Breast epithelium (tissue), 4 donors: ENCODE results near the gene GHR. TPM values are rescaled to one million over a fixed set of nuclear protein-coding genes. Genes with fewer than 3 reads are reported as not detected.
"Not testable (repeated sequence)": the region's sequence is repeated elsewhere in the genome, so short reads cannot be mapped to it uniquely, and the experiment has no call there.

Experiments used
- DNase-seq, 2 donors: peaks; one replicate each; pipeline ENCODE4 v3.0.0-alpha.2; 2019; ENCODE audit warnings: low spot score in 2 of 2
- H3K27ac ChIP-seq, 2 donors: fragments of 200-600 bp; sonication (generic) in 1 of 2; one replicate each; pipeline ENCODE4 v1.5.1; 2016 to 2019; ENCODE audit warnings: mild to moderate bottlenecking in 1 of 2
- H3K27me3 ChIP-seq, 2 donors: fragments of 200-600 bp; sonication (generic) in 1 of 2; one replicate each; pipeline versions ENCODE4 v1.5.1 to v1.6.0; 2017 to 2019; ENCODE audit warnings: control low read depth in 1 of 2, mild to moderate bottlenecking in 1 of 2
- H3K36me3 ChIP-seq: fragments of 200-600 bp; one replicate; pipeline ENCODE4 v1.5.1; 2019
- H3K4me1 ChIP-seq, 2 donors: fragments of 200-600 bp; sonication (generic); one replicate each; pipeline ENCODE4 v1.5.1; 2016 to 2019; ENCODE audit warnings: control low read depth in 1 of 2
- H3K4me3 ChIP-seq, 3 donors: fragments of 200-600 bp; sonication (generic); 1 replicate in 2 of 3; 2 replicates in 1 of 3; pipeline ENCODE4 v1.5.1; 2016 to 2019; ENCODE audit warnings: mild to moderate bottlenecking in 3 of 3, moderate library complexity in 2 of 3
- H3K9me3 ChIP-seq, 2 donors: fragments of 200-600 bp; sonication (generic) in 1 of 2; one replicate each; pipeline ENCODE4 v1.5.1; 2016 to 2019; ENCODE audit warnings: control low read depth in 1 of 2
- POLR2A ChIP-seq: fragments of 450-650 bp; IDR thresholded peaks from one replicate; pipeline ENCODE4 v1.6.1; 2016; ENCODE audit warnings: antibody characterized with exemption, mild to moderate bottlenecking, moderate library complexity
- POLR2AphosphoS5 ChIP-seq, 3 donors: sonication (generic); formaldehyde crosslinking; IDR thresholded peaks; one replicate each; pipeline ENCODE4 v1.6.1; 2017; ENCODE audit warnings: antibody characterized with exemption in 3 of 3
- intact Hi-C: fragments of 100-400 bp; cut with DNase I; formaldehyde crosslinking; loops from one replicate; pipeline ENCODE4 v1.15.1; 2023; ENCODE audit warnings: low total_unique reads
- total RNA-seq, 3 donors: library from RNA; depleted of rRNA; stranded (reverse); fragments of >200 nt; gene quantifications; one replicate each; pipeline ENCODE4 v1.1.0, GENCODE V29; 2016
- TF ChIP-seq, protein P1 (sequence below), 3 donors: fragments of 450-650 bp; IDR thresholded peaks; one replicate each; pipeline ENCODE4 v1.5.1; 2016 to 2017; ENCODE audit warnings: antibody characterized with exemption in 3 of 3, mild to moderate bottlenecking in 3 of 3, moderate library complexity in 3 of 3

The GHR gene
- total RNA-seq, 3 donors from 2014 or later: 25.6 to 234 (median 26.5) TPM

DNA sequence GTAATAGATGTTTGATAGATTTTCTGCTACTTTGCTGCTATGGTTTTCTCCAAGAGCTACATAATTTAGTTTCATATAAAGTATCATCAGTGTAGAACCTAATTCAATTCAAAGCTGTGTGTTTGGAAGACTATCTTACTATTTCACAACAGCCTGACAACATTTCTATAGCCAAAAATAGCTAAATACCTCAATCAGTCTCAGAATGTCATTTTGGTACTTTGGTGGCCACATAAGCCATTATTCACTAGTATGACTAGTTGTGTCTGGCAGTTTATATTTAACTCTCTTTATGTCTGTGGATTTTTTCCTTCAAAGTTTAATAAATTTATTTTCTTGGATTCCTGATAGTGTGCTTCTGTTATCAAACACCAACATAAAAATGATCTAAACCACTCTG lies 298.2 kb downstream of the GHR start:
- intact Hi-C loops: no loop called here
- no peak overlapping the region for H3K27ac ChIP-seq
- no peaks in the 10 kb centered on the region for H3K4me1 ChIP-seq
- H3K9me3 ChIP-seq: no peaks in the 10 kb centered on the region
- no peak for TF ChIP-seq POLR2AphosphoS5 (IDR thresholded peaks at IDR 0.05)
- TF ChIP-seq, protein P1, sequence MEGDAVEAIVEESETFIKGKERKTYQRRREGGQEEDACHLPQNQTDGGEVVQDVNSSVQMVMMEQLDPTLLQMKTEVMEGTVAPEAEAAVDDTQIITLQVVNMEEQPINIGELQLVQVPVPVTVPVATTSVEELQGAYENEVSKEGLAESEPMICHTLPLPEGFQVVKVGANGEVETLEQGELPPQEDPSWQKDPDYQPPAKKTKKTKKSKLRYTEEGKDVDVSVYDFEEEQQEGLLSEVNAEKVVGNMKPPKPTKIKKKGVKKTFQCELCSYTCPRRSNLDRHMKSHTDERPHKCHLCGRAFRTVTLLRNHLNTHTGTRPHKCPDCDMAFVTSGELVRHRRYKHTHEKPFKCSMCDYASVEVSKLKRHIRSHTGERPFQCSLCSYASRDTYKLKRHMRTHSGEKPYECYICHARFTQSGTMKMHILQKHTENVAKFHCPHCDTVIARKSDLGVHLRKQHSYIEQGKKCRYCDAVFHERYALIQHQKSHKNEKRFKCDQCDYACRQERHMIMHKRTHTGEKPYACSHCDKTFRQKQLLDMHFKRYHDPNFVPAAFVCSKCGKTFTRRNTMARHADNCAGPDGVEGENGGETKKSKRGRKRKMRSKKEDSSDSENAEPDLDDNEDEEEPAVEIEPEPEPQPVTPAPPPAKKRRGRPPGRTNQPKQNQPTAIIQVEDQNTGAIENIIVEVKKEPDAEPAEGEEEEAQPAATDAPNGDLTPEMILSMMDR (IDR thresholded peaks at IDR 0.05): no peak
- no peak for TF ChIP-seq POLR2A
- no peak for DNase-seq
- H3K27me3 ChIP-seq: no peaks in the 10 kb centered on the region
- H3K36me3 ChIP-seq: no peaks in the 10 kb centered on the region
- H3K4me3 ChIP-seq: no peak overlapping the region

DNA sequence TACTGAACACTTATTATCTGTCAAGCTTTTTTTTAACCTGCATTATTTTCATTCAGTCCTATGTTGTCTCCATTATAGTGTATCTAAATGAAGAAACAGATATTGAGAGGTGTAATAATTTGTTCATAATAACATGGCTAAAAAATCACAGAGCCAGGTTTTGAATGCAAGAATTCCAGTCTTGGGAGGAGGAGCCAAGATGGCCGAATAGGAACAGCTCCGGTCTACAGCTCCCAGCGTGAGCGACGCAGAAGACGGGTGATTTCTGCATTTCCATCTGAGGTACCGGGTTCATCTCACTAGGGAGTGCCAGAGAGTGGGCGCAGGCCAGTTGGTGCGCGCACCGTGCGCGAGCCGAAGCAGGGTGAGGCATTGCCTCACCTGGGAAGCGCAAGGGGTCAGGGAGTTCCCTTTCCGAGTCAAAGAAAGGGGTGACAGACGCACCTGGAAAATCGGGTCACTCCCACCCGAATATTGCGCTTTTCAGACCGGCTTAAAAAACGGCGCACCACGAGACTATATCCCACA lies 311.4 kb downstream of the GHR start:
- H3K27ac ChIP-seq, H3K4me1 ChIP-seq, H3K36me3 ChIP-seq, intact Hi-C loops, H3K4me3 ChIP-seq, H3K9me3 ChIP-seq, DNase-seq, H3K27me3 ChIP-seq: not testable (repeated sequence)

DNA sequence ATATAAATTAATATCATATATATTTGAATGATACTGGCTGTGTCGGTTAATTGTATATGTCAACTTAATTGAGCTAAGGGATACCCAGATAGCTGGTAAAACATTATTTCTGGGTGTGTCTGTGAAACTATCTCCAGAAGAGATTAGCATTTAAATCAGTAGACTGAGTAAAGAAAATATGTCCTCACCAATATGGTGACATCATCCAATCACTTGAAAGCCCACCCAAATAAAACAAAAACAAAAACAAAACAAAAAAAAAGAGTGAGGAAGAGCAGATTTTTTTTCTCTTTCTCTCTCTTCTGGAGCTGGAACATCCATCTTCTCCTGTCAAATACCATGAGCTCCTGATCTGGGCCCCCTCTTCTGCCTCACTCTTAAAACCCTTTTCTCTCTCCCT lies 317.7 kb downstream of the GHR start:
- no peaks in the 10 kb centered on the region for H3K4me1 ChIP-seq
- TF ChIP-seq POLR2A (no peak), POLR2AphosphoS5 (IDR thresholded peaks at IDR 0.05) (no peak)
- TF ChIP-seq, protein P1 (IDR thresholded peaks at IDR 0.05): no peak
- no peaks in the 10 kb centered on the region for H3K36me3 ChIP-seq
- no peak overlapping the region for H3K27ac ChIP-seq
- no peak for DNase-seq
- no peaks in the 10 kb centered on the region for H3K9me3 ChIP-seq
- no peak overlapping the region for H3K4me3 ChIP-seq
- intact Hi-C loops: no loop called here
- H3K27me3 ChIP-seq: no peaks in the 10 kb centered on the region

DNA sequence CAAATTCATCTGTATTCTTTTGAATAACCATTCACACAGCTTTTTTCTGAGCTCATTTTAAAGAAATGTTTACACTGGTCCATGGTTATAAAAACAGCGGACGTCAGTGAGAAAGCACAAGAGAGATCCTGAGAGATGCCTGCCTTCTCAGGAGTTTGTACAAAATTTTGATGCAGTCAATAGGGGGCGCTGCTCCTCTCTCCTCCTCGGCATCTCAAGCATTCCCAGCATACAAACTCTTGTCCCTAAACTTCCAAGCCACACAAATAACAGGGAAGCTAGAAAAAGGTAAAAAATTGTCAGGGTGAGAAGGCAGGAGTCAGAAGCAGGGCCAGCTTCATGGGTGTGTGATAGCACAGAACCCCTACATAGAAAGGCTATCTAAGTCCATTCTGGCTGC lies 322.2 kb downstream of the GHR start:
- TF ChIP-seq POLR2AphosphoS5 (IDR thresholded peaks at IDR 0.05) (no peak), POLR2A (no peak)
- TF ChIP-seq, protein P1 (IDR thresholded peaks at IDR 0.05): no peak
- Histone ChIP-seq H3K4me3 (no peak overlapping the region), H3K9me3 (no peaks in the 10 kb centered on the region), H3K27me3 (no peaks in the 10 kb centered on the region), H3K27ac (no peak overlapping the region), H3K4me1 (no peaks in the 10 kb centered on the region), H3K36me3 (no peaks in the 10 kb centered on the region)
- intact Hi-C loops: no loop called here
- no peak for DNase-seq

- H3K4me1 ChIP-seq: no peaks in the 10 kb centered on the region
- no peaks in the 10 kb centered on the region for H3K9me3 ChIP-seq
- H3K27me3 ChIP-seq: no peaks in the 10 kb centered on the region
- H3K27ac ChIP-seq: no peak overlapping the region
- intact Hi-C loops: no loop called here
- TF ChIP-seq POLR2AphosphoS5 (IDR thresholded peaks at IDR 0.05): no peak
- TF ChIP-seq, protein P1 (IDR thresholded peaks at IDR 0.05): no peak
- TF ChIP-seq POLR2A: no peak
- H3K4me3 ChIP-seq: no peak overlapping the region
- no peak for DNase-seq
- no peaks in the 10 kb centered on the region for H3K36me3 ChIP-seq
Measured at GRCh38 chr5:42745856-42746255, 322.6 kb downstream of the GHR start.

- intact Hi-C loops: no loop called here
- DNase-seq: no peak
- H3K4me3 ChIP-seq: no peak overlapping the region
- H3K9me3 ChIP-seq: no peaks in the 10 kb centered on the region
- H3K36me3 ChIP-seq: no peaks in the 10 kb centered on the region
- no peaks in the 10 kb centered on the region for H3K27me3 ChIP-seq
- TF ChIP-seq POLR2A: no peak
- TF ChIP-seq, protein P1 (IDR thresholded peaks at IDR 0.05): no peak
- no peak for TF ChIP-seq POLR2AphosphoS5 (IDR thresholded peaks at IDR 0.05)
- H3K27ac ChIP-seq: no peak overlapping the region
- H3K4me1 ChIP-seq: peaks cover 0 to 4% of the 10 kb centered on the region in 2 donors
Measured at GRCh38 chr5:42749020-42749419, 325.8 kb downstream of the GHR start.
